Thyroid gland (tissue), 4 donors: ENCODE measurements around the gene SORCS2.

Experiments used
- POLR2A ChIP-seq, 2 donors: fragments of 450-650 bp; IDR thresholded peaks; one replicate each; pipeline ENCODE4 v1.6.1; 2017; ENCODE audit warnings: antibody characterized with exemption in 2 of 2, mild to moderate bottlenecking in 2 of 2, moderate library complexity in 1 of 2
- TF ChIP-seq, protein P1 (sequence below), 6 experiments: fragments of 200-600 bp in 3 of 6; fragments of 450-650 bp in 3 of 6; sonication (generic) in 3 of 6; IDR thresholded peaks; one replicate each; pipeline ENCODE4 v1.5.1; 2016 to 2019; ENCODE audit warnings: antibody characterized with exemption in 6 of 6, mild to moderate bottlenecking in 2 of 6, inconsistent platforms in 1 of 6, moderate library complexity in 1 of 6

DNA sequence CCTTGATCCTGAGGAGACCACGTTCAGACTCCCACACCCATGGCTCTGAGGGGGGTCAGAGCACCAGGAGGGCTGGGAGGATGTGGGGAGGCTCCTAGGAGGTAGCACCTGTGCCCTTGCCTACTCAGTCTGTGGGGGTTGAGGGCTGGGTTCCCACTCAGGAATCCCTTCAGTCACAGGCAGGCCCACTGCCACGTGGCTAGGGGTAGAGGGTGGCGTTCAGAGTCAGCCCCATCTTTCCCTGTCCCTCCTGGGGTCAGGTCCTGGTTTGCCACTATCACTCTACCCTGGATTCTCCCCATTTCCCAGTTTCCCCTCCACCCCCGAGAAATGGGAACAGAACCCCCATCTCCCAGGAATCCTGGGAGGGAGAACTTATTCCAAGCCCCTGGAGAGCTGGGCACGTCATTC is 131.1 kb downstream of the SORCS2 start:
- TF ChIP-seq, protein P1, sequence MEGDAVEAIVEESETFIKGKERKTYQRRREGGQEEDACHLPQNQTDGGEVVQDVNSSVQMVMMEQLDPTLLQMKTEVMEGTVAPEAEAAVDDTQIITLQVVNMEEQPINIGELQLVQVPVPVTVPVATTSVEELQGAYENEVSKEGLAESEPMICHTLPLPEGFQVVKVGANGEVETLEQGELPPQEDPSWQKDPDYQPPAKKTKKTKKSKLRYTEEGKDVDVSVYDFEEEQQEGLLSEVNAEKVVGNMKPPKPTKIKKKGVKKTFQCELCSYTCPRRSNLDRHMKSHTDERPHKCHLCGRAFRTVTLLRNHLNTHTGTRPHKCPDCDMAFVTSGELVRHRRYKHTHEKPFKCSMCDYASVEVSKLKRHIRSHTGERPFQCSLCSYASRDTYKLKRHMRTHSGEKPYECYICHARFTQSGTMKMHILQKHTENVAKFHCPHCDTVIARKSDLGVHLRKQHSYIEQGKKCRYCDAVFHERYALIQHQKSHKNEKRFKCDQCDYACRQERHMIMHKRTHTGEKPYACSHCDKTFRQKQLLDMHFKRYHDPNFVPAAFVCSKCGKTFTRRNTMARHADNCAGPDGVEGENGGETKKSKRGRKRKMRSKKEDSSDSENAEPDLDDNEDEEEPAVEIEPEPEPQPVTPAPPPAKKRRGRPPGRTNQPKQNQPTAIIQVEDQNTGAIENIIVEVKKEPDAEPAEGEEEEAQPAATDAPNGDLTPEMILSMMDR (IDR thresholded peaks at IDR 0.05) = no peak
- TF ChIP-seq POLR2A (IDR thresholded peaks at IDR 0.05) = no peak
